Measurements from ENCODE around the gene SPEG.

SPEG gene

DNA sequence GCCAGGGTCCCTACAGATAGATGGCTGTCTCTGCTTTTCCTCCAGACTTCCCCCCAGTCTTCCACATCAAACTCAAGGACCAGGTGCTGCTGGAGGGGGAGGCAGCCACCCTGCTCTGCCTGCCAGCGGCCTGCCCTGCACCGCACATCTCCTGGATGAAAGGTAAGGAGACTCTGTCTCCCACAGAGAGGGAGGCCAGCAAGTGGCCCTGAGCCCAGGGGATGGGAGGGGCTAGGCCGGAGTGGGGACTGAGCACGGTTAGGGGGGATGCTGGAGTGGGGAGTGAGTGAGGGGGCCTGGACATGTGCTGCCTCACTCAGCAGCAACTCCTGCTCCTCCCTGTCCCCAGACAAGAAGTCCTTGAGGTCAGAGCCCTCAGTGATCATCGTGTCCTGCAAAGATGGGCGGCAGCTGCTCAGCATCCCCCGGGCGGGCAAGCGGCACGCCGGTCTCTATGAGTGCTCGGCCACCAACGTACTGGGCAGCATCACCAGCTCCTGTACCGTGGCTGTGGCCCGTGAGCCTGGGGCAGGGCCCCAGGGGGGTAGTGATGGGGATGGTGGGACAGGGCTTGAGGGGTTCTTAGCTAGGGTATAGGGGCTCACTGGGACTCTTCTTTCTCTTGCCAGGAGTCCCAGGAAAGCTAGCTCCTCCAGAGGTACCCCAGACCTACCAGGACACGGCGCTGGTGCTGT is 53.7 kb downstream of the SPEG start:
- DNase-seq = peak in 1 of 10 donors; percentile 63
- intact Hi-C loops (cut with DNase I) = no loop called here

DNA sequence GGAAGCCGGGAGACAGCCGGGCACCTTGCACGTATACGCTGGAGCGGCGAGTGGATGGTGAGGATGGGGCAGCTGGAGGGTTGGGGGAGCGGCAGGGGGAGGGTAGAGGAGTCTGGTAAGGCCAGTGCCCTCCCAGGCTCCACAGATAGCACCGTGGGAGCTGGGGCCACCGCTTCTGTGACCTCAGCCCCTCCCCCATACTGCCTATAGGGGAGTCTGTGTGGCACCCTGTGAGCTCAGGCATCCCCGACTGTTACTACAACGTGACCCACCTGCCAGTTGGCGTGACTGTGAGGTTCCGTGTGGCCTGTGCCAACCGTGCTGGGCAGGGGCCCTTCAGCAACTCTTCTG is 54.2 kb downstream of the SPEG start:
- intact Hi-C loops (cut with DNase I) = no loop called here

DNA sequence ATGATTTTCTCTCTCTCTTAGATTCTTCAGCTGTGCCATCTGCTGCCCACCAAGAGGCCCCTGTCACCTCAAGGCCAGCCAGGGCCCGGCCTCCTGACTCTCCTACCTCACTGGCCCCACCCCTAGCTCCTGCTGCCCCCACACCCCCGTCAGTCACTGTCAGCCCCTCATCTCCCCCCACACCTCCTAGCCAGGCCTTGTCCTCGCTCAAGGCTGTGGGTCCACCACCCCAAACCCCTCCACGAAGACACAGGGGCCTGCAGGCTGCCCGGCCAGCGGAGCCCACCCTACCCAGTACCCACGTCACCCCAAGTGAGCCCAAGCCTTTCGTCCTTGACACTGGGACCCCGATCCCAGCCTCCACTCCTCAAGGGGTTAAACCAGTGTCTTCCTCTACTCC is 54.7 kb downstream of the SPEG start:
- DNase-seq = no peak
- intact Hi-C loops (cut with DNase I) = no loop called here

More for the DNA sequence above, 54.2 kb downstream of the SPEG start:
- no peak for DNase-seq

DNA sequence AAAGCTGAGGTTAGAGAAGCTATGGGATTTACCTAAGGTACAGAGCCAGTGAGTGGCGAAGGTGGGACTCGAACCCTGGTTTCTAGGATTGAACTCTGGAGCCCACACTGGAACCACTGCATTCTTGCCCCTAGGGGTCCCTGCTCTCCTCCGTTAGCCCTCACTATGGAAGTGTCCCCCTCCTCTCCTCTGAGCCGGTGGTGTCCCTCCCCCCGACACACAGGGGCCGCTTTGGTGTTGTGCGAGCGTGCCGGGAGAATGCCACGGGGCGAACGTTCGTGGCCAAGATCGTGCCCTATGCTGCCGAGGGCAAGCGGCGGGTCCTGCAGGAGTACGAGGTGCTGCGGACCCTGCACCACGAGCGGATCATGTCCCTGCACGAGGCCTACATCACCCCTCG is 55.5 kb downstream of the SPEG start:
- peak in 1 of 10 donors; percentile 82 for DNase-seq
- intact Hi-C loops (cut with DNase I) = no loop called here

DNA sequence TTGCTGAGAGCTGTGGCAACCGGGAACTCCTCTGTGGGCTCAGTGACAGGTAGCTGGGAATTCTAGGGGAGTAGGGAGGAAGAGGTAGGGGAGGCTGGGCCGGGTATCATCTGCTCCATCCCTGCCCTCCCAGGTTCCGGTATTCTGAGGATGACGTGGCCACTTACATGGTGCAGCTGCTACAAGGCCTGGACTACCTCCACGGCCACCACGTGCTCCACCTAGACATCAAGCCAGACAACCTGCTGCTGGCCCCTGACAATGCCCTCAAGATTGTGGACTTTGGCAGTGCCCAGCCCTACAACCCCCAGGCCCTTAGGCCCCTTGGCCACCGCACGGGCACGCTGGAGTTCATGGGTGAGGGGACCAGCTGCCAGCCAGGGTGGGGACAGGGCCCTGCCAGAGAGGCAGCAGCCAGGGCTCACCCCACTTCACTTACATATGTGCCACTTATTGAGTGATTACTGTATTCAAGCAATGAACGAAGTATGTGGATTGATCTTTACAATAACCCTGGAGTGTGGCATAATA is 56.0 kb downstream of the SPEG start:
- DNase-seq = peak in 1 of 10 donors; percentile 77
- intact Hi-C loops (cut with DNase I) = no loop called here

DNA sequence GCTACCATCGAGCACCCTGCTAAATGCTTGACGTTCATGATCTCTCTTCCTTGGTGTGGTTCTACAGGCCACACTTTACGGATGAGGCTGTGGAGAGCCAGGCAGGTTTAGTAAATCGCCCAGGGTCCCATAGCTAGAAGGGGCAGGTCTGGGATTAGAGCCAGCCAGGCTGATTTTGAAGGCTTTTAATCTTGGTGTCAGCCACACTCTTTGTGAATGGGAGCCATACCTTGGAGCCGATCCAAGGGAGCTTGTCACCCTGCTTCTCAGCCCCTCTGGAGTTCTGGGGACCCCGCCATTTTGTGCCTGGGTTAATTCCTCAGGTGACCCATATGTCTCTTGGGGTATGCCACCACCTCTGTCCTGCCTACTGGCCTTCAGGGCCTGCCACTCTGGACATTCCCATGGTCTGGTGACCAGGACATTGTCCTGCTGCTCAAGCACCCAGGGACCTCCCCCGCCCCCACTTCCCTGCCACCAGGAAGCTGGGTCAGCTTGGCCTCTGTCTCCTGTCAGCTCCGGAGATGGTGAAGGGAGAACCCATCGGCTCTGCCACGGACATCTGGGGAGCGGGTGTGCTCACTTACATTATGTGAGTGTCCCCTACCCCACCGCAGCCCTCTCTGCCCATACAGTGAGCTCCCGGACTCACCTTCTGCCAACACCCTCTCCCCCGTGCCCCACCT is 56.8 kb downstream of the SPEG start:
- intact Hi-C loops (cut with DNase I) = no loop called here
- no peak for DNase-seq

DNA sequence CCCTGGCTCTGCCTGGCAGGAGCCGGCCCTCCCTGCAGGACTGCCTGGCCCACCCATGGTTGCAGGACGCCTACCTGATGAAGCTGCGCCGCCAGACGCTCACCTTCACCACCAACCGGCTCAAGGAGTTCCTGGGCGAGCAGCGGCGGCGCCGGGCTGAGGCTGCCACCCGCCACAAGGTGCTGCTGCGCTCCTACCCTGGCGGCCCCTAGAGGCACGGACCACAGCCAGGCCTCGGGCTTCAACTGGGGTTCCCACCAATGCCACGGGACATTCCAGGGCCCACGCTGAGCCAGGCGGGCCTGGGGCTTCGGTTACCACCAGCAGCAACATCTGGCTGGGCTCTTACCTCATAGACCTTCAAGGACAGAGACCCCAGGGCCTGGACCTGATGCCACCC is 57.9 kb downstream of the SPEG start:
- intact Hi-C loops (cut with DNase I) = no loop called here
- DNase-seq = no peak

DNA sequence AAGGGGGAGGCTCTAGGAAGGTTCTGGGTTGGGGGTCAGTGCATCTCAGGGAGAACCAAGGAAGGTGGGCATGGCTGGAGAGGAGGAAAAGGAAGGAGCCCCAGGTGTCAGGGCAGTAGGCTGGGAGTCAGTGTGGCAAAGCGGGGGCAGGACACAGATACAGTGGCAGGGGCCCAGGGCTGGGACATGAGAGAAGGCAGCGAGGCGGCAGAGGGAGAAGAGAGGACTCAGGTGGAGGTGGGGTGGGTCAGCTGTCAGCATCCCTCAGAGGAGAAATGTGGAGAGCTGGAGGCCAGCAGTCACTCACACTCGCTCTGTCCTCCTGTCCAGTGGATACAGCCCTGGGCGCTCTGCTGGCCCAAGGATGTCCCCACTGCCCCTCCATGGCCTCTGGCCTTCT is 58.4 kb downstream of the SPEG start:
- no peak for DNase-seq

DNA sequence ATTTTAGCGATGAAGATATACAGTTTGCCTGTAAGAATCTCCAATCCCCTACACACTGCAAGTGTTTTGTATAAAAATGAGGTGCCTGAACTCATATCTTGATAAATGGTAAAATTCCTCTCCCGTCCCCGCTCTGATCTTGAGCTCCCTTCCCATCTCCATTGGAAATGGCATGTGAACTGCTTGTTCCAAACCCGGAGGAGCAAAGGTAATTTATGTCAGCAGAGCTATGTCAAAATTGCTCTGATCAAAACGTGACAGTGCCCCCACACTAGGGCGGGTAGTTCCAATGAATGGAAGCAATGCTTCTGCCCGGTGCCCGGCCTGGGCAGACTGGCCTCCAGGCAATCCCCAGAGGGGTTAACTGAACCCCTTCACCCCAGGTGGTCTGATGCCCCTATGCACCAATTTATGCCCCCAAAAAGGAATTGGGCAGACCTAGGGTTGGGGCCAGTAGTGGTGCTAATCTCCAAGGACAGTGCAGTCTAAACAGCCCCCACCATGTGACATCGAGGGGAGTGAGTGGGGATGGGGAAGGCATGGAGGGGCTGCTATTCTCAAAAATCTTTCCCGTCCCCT is 60.4 kb downstream of the SPEG start:
- no peak for DNase-seq
- intact Hi-C loops (cut with DNase I) = no loop called here

More for the DNA sequence above, 58.4 kb downstream of the SPEG start:
- intact Hi-C loops (cut with DNase I) = no loop called here

DNA sequence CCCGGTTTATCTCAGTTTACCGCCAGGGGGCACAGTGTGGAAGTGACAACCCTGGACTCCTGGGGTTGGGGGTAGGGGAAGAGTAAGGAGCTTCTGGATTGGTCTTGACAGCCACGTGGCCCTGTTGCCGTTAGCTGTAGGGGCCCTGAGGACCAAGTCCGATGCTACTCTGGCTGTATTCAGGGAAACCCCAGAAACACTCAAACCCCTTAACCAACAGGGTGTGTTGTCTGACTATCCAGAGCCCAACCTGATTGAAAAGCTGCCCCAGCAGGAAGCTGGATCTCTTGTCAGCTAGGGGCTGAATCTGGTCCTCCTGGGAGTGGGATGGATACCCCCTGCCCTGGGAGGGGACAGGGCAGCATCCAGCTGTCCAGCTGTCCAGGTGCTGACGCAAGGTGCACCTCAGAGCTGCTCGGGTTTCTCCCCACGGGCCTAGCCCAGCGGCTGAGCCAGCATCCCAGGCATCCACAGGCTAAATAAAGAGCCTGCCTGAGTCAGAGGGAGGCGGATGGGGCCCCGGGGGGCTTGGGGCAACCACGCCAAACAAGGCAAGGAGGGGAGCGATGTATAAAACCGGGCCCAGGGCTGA is 61.0 kb downstream of the SPEG start:
- intact Hi-C loops (cut with DNase I) = no loop called here
- peak in 9 of 10 donors; percentile 45 to 92 (median 65) for DNase-seq

DNA sequence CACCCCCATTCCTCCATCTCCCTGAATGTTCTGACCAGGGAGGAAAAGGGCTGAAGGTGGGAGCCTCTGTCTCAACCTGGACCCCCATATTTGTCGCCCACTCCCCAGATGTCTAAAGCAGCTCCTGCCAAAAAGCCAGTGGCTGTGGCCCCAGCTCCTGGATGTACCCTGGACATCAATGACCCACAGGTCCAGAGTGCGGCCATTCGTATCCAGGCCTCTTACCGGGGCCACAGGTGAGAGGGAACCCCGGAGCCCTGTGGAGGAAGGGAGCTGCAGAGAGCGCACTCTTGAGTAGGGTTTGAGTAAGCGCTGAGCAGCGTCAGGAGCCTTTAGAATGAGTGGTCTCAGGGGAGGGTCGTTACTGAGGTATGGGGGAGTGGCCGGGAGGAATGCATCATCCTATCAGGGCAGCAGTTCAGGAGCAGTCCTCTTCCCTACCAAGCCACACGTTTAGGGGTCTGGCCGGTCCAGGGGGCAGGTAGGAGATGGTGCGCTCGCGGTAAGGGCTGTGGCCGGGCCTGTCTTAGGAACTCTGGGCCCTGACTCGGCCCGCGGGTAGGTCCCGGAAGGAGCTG is 61.7 kb downstream of the SPEG start:
- intact Hi-C loops (cut with DNase I) = no loop called here
- DNase-seq = no peak

DNA sequence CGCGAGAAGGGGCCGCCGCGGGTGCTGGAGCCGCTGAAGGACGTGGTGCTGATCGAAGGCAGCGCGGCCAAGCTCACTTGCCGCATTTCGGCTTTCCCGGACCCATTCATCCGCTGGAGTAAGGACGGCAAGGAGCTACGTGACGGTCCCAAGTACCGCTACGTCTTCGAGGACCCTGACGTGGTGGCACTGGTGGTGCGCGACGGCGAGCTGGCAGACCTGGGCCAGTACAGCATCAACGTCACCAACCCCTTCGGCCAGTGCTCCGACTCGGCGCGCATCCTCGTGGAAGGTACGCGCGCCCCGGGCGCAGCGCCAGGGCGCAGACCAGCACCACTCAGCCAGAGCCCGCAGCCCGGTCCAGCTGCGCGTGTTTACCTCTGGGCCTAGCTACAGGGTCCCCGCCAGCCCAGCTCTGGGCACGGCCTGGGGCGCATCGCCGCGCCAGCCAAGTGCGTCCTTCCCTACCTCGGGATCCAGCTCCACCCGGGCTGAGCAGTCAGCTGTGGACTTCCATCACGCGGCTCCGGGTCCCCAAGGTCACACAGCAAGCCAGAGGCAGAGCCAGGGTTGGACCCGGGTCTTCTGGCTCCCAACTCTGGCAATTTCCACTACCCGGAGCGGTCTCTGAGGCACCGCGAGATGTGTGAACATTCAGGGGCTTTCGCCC is 62.3 kb downstream of the SPEG start:
- no peak for DNase-seq
- intact Hi-C loops (cut with DNase I) = no loop called here

DNA sequence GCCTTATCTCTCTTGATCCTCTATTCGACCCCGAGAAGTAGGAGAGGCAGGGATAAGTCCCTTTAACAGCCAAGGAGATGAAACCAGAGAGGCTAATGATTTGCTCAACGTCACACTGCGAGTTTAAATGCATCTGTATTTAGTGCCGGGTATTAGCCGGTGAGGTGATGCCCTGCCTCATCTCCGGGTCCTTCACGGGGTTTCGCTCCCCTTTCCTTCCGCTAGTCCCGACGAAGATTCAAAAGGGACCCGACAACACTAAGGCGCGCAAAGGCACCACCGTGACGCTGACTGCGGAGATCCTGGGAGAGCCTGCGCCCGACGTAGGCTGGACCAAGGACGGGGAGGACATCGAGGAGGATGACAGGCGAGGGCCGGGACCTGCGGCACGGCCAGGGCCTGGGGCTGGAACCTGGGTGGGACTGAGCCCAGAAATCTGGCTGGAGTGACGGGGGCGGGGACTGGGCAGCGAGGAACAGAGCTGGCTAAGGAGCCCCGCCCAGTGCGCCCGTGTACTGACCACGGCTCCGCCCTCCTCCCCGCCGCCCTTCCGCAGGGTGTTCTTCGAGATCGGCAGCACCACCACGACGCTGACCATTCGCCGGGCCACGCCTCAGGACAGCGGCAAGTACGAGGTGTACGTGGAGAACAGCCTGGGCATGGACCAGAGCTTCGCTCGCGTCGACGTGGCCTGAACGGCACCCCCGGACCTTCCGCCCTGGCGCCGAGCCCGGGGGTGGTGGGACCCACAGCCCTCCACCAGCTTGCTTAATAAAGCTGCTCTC is 63.0 kb downstream of the SPEG start:
- peak in 3 of 10 donors; percentile 48 to 94 (median 56) for DNase-seq
- intact Hi-C loops (cut with DNase I) = loop anchor here (1.0 kb wide), 1 partner anchor 33 kb away; no protein-coding TSS in a partner anchor

DNA sequence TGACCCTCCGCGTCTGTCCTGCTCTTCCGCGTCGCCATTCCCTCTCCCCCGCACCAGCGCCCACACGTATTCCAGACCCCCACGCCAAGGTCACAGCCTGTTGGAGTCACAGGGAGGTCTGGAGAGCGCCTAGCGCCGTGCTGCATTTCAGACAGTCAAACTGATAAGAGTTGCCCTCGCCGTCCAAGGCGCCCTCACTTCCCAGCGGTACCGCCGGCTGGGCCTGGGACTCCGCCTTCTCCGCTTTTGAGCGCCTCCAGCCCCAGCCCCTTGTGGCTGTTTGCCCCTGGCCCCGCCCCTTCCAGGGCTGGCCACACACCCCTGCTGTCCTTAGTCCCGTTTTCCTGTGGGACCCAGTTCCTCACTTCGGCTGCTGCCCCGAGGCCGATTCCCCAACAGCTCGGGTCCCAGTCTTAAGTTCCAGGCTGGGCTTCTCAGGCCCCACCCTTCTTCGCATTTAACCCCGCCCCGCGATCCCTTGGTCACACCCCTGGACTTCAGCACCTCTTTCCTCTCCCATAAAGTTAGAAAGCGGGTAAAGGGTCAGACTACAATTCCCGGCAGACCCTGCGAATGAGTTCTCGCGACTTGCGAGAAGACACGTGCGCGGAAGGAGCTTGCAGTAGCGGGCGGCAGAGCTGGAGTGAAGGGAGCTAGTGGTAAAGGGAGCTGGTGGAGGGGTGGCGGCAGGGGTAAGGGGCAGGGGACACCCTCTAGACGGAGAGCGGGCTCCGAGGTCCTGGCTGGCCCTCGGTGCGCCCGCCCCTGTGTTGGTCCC is 63.8 kb downstream of the SPEG start, which contains the start of gene GMPPA:
TSS of gene GMPPA (plus strand) at position 612 of the 778 bp plus-strand sequence. CDS start 1,085 bp downstream, outside the sequence.
- peak; percentile 86 to 99 (median 94) for DNase-seq
- intact Hi-C loops (cut with DNase I) = loop anchor here (1.0 kb wide), 1 partner anchor 32 kb away; no protein-coding TSS in a partner anchor

DNA sequence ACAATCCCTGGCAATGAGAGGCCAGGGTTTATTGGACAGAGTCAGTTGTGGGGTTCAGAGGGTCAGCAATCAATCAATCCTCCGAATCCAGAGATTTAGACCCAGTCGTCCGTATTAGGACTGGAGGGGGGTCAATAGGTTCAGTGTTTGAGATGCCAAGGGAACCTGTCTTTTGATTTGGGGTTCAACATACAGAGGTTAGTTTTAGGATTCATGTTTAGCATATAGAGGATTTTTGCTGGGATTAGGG is 64.3 kb downstream of the SPEG start:
- intact Hi-C loops (cut with DNase I) = no loop called here

DNA sequence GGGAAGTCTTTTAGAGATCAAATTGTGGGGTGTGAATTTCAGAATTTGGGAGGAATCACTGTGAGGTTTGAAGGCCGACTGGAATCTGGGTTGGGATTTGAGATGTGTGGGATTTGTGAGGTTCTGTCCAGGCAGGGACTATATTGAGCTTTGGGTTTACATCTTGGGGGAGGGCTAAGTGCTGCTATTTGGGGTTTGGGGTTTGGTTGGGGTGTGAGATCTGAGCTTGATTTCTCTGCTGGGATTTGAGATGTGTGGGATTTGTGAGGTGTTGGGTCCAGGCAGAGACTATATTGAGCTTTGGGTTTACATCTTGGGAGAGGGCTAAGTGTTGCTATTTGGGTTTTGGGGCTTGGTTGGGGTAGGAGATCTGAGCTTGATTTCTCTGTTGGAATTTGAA is 64.9 kb downstream of the SPEG start:
- intact Hi-C loops (cut with DNase I) = no loop called here

More for the DNA sequence above, 64.3 kb downstream of the SPEG start:
- no peak for DNase-seq

DNA sequence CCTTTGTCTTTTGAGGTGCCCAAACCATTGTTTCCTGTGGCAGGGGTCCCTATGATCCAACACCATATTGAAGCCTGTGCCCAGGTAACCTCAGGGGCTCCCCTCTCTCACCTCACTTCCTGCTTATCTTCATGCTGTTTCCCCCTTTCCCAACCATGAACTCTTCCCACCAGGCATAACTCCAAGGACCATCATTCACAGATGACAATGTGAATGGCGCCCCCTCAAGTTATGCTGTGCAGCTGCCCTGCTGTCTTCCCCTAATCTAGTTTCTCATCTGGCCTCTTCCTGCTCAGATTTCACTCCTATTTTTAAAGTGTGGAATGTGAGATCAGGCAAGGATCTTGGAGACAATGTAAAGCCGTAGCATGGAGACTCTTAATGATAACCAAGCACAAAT is 65.5 kb downstream of the SPEG start:
- DNase-seq = no peak

More for the DNA sequence above, 64.9 kb downstream of the SPEG start:
- DNase-seq = no peak

DNA sequence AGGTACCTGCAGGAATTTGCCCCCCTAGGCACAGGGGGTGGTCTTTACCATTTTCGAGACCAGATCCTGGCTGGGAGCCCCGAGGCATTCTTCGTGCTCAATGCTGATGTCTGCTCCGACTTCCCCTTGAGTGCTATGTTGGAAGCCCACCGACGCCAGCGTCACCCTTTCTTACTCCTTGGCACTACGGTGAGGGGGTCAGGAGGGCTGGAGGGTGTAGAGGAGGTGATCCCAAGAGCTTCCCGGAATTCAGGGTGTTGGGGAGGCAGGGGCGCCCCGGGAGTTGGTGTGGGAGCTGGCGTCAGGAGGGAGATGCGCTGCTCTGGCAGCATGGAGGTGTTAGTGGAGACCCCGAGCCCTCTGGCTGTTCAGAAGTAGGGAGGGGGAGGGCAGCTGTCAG is 67.2 kb downstream of the SPEG start:
- intact Hi-C loops (cut with DNase I) = no loop called here
- DNase-seq = peak in 1 of 10 donors; percentile 78

More for the DNA sequence above, 65.5 kb downstream of the SPEG start:
- intact Hi-C loops (cut with DNase I) = no loop called here

DNA sequence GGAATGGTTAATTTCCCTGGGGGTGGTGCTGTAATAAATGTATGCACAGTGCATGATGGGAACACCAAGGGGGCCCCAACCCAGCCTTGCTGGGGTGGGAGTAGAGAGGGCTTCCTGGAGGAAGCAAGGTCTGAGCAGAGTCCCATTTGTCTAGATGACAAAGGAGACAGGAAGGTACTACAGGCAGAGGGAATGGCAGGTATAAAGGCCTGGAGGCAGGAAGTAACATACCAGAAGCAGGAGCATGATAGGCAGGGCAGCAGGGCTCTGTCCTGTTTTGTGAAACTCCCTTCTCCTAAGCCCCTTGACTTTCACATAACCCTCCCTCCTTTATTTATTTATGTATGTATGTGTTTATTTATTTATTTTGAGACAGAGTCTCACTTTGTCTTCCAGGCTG is 68.0 kb downstream of the SPEG start:
- intact Hi-C loops (cut with DNase I) = no loop called here
- no peak for DNase-seq

Data from posterior cingulate gyrus (tissue), 11 donors.